Measurements from ENCODE around the gene TRIM31. TPM values are rescaled to one million over a fixed set of nuclear protein-coding genes. Genes with fewer than 3 reads are reported as not detected.

Gene TRIM31
- polyA plus RNA-seq, 1 of the 3 experiments (the other 2 are of a cell fraction) = not detected

DNA sequence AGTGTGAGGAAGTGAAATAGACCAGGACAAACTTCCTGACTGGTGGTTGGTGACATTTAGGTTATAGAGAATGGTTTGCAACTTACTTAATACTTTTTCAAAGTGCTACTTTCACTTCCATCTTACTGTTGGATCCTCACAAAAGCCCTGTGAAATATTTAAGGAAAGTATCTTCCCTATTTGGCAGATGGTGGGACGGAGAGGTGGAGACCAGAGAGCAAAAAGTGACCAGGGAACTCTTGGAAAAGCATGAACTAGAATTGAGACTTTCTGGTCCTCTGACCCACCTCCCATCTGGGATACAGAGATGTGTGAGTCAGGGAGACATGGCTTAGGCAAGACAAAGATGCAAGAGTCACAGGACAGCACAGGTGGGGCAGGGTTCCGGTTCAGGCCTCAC lies 45.1 kb upstream of the TRIM31 start:
- H3K27ac ChIP-seq (ENCODE audit: low read depth in 2 of 2, low read length in 1 of 2) = no peak overlapping the region
- no peak overlapping the region for H3K9ac ChIP-seq
- ChIA-PET POLR2A (no interaction called here), CTCF (interaction anchor here (0.7 to 1.4 kb wide), 2 partner anchors 27 to 145 kb away, joined by 3 to 5 read pairs; no protein-coding TSS in a partner anchor)
- no peaks in the 10 kb centered on the region for H3K9me2 ChIP-seq
- no peak overlapping the region for H2AFZ ChIP-seq (ENCODE audit: low read depth)
- no peaks in the 10 kb centered on the region for H3K79me2 ChIP-seq (ENCODE audit: insufficient read depth)
- H3K9me3 ChIP-seq = no peaks in the 10 kb centered on the region
- peaks cover 40% of the 10 kb centered on the region; the same call in 1 of the 2 replicates for H3K27me3 ChIP-seq (ENCODE audit: insufficient read depth)
- no peak for DNase-seq
- H3K4me1 ChIP-seq (ENCODE audit: control insufficient read depth in 1 of 2, insufficient read depth in 2 of 2, low read depth in 1 of 2, low read length in 1 of 2) = no peaks in the 10 kb centered on the region; a peak in 1 of 4 replicates
- H3K4me3 ChIP-seq (ENCODE audit: low read depth in 2 of 2, low read length in 1 of 2) = no peak overlapping the region
- TF ChIP-seq TEAD4 (IDR thresholded peaks at IDR 0.05; ENCODE audit: borderline replicate concordance, insufficient read depth) (no peak), RXRA (IDR thresholded peaks at IDR 0.05; ENCODE audit: borderline replicate concordance, low read depth) (no peak), RFX5 (IDR thresholded peaks at IDR 0.05; ENCODE audit: low read length) (no peak), RCOR1 (IDR thresholded peaks at IDR 0.05; ENCODE audit: low read length) (no peak), EZH2phosphoT487 (IDR thresholded peaks at IDR 0.05; ENCODE audit: borderline replicate concordance, low read depth) (no peak), FOXJ3 (CRISPR knock-in tag; IDR thresholded peaks at IDR 0.05) (no peak)
- TF ChIP-seq, protein P1, sequence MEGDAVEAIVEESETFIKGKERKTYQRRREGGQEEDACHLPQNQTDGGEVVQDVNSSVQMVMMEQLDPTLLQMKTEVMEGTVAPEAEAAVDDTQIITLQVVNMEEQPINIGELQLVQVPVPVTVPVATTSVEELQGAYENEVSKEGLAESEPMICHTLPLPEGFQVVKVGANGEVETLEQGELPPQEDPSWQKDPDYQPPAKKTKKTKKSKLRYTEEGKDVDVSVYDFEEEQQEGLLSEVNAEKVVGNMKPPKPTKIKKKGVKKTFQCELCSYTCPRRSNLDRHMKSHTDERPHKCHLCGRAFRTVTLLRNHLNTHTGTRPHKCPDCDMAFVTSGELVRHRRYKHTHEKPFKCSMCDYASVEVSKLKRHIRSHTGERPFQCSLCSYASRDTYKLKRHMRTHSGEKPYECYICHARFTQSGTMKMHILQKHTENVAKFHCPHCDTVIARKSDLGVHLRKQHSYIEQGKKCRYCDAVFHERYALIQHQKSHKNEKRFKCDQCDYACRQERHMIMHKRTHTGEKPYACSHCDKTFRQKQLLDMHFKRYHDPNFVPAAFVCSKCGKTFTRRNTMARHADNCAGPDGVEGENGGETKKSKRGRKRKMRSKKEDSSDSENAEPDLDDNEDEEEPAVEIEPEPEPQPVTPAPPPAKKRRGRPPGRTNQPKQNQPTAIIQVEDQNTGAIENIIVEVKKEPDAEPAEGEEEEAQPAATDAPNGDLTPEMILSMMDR (IDR thresholded peaks at IDR 0.05) = no peak
- TF ChIP-seq, protein P2, sequence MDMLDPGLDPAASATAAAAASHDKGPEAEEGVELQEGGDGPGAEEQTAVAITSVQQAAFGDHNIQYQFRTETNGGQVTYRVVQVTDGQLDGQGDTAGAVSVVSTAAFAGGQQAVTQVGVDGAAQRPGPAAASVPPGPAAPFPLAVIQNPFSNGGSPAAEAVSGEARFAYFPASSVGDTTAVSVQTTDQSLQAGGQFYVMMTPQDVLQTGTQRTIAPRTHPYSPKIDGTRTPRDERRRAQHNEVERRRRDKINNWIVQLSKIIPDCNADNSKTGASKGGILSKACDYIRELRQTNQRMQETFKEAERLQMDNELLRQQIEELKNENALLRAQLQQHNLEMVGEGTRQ (IDR thresholded peaks at IDR 0.05; ENCODE audit: borderline replicate concordance, low read depth, low read length) = no peak
- 38% methylated on average over 2 of the region's 2 CpGs for WGBS (ENCODE audit: low lambda C conversion rate)
- no peaks in the 10 kb centered on the region for H4K20me1 ChIP-seq (ENCODE audit: insufficient read depth)
- no peaks in the 10 kb centered on the region for H3K36me3 ChIP-seq (replicated peaks in 1 of 2; ENCODE audit: control insufficient read depth in 1 of 2, insufficient read depth in 2 of 2, low read length in 1 of 2)
- no peak overlapping the region for H3K4me2 ChIP-seq
- no peaks in the 10 kb centered on the region for H3F3A ChIP-seq (replicated peaks; ENCODE audit: insufficient read depth)

GRCh38 chr6:30157581-30157980 lies 44.7 kb upstream of the TRIM31 start:
- Histone ChIP-seq H3K27ac (ENCODE audit: low read depth in 2 of 2, low read length in 1 of 2) (no peak overlapping the region), H3K4me2 (no peak overlapping the region), H3K9me3 (no peaks in the 10 kb centered on the region), H3K4me3 (ENCODE audit: low read depth in 2 of 2, low read length in 1 of 2) (no peak overlapping the region), H3K79me2 (ENCODE audit: insufficient read depth) (no peaks in the 10 kb centered on the region), H3K36me3 (replicated peaks in 1 of 2; ENCODE audit: control insufficient read depth in 1 of 2, insufficient read depth in 2 of 2, low read length in 1 of 2) (no peaks in the 10 kb centered on the region), H3K4me1 (ENCODE audit: control insufficient read depth in 1 of 2, insufficient read depth in 2 of 2, low read depth in 1 of 2, low read length in 1 of 2) (no peaks in the 10 kb centered on the region; a peak in 1 of 4 replicates), H2AFZ (ENCODE audit: low read depth) (no peak overlapping the region), H4K20me1 (ENCODE audit: insufficient read depth) (no peaks in the 10 kb centered on the region), H3K27me3 (ENCODE audit: insufficient read depth) (peaks cover 39% of the 10 kb centered on the region; the same call in 1 of the 2 replicates), H3K9me2 (no peaks in the 10 kb centered on the region), H3F3A (replicated peaks; ENCODE audit: insufficient read depth) (no peaks in the 10 kb centered on the region), H3K9ac (no peak overlapping the region)
- POLR2A ChIA-PET = no interaction called here
- no peak for DNase-seq
- CTCF ChIA-PET = interaction anchor here (1.2 to 1.4 kb wide), 2 partner anchors 26 to 145 kb away, joined by 3 to 5 read pairs; no protein-coding TSS in a partner anchor
- no peak for TF ChIP-seq CHD2 (IDR thresholded peaks at IDR 0.05; ENCODE audit: low read length, partially characterized antibody)
- TF ChIP-seq IRF3 (IDR thresholded peaks at IDR 0.05; ENCODE audit: low read depth, low read length) = no peak
- TF ChIP-seq MXI1 (IDR thresholded peaks at IDR 0.05; ENCODE audit: low read depth, low read length) = no peak
- TF ChIP-seq, protein P2 (IDR thresholded peaks at IDR 0.05; ENCODE audit: borderline replicate concordance, low read depth, low read length) = no peak
- TF ChIP-seq RFX5 (IDR thresholded peaks at IDR 0.05; ENCODE audit: low read length) = no peak
- no peak for TF ChIP-seq RXRA (IDR thresholded peaks at IDR 0.05; ENCODE audit: borderline replicate concordance, low read depth)
- no peak for TF ChIP-seq GABPA (IDR thresholded peaks at IDR 0.05; ENCODE audit: low read depth)
- no peak for TF ChIP-seq MEF2A (IDR thresholded peaks at IDR 0.05; ENCODE audit: borderline replicate concordance, low read depth)
- TF ChIP-seq FOXJ3 (CRISPR knock-in tag; IDR thresholded peaks at IDR 0.05) = no peak
- TF ChIP-seq, protein P3, sequence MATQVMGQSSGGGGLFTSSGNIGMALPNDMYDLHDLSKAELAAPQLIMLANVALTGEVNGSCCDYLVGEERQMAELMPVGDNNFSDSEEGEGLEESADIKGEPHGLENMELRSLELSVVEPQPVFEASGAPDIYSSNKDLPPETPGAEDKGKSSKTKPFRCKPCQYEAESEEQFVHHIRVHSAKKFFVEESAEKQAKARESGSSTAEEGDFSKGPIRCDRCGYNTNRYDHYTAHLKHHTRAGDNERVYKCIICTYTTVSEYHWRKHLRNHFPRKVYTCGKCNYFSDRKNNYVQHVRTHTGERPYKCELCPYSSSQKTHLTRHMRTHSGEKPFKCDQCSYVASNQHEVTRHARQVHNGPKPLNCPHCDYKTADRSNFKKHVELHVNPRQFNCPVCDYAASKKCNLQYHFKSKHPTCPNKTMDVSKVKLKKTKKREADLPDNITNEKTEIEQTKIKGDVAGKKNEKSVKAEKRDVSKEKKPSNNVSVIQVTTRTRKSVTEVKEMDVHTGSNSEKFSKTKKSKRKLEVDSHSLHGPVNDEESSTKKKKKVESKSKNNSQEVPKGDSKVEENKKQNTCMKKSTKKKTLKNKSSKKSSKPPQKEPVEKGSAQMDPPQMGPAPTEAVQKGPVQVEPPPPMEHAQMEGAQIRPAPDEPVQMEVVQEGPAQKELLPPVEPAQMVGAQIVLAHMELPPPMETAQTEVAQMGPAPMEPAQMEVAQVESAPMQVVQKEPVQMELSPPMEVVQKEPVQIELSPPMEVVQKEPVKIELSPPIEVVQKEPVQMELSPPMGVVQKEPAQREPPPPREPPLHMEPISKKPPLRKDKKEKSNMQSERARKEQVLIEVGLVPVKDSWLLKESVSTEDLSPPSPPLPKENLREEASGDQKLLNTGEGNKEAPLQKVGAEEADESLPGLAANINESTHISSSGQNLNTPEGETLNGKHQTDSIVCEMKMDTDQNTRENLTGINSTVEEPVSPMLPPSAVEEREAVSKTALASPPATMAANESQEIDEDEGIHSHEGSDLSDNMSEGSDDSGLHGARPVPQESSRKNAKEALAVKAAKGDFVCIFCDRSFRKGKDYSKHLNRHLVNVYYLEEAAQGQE (IDR thresholded peaks at IDR 0.05; ENCODE audit: low read depth, low read length) = no peak
- TF ChIP-seq NRF1 (IDR thresholded peaks at IDR 0.05; ENCODE audit: low read depth, low read length) = no peak
- TF ChIP-seq, protein P4, sequence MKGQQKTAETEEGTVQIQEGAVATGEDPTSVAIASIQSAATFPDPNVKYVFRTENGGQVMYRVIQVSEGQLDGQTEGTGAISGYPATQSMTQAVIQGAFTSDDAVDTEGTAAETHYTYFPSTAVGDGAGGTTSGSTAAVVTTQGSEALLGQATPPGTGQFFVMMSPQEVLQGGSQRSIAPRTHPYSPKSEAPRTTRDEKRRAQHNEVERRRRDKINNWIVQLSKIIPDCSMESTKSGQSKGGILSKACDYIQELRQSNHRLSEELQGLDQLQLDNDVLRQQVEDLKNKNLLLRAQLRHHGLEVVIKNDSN (IDR thresholded peaks at IDR 0.05; ENCODE audit: borderline replicate concordance, low read depth) = no peak
